ENCODE results near the gene BRSK2. TPM values are rescaled to one million over a fixed set of nuclear protein-coding genes. Genes with fewer than 3 reads are reported as not detected.

Gene BRSK2
- polyA plus RNA-seq, 1 of the 3 experiments (the other 2 are of a cell fraction), result 0.64 TPM

- CTCF ChIA-PET, result interaction anchor here (0.7 to 2.4 kb wide), 4 partner anchors 89 to 181 kb away, joined by 3 to 6 read pairs (median 4); no protein-coding TSS in a partner anchor
- H3K4me3 ChIP-seq (ENCODE audit: low read depth in 2 of 2, low read length in 1 of 2), result no peak overlapping the region
- H3K4me2 ChIP-seq, result no peak overlapping the region
- H3K27ac ChIP-seq (ENCODE audit: low read depth in 2 of 2, low read length in 1 of 2), result no peak overlapping the region
- no peaks in the 10 kb centered on the region for H3K79me2 ChIP-seq (ENCODE audit: insufficient read depth)
- no peaks in the 10 kb centered on the region for H3K9me3 ChIP-seq
- H3K9me2 ChIP-seq, result no peaks in the 10 kb centered on the region
- H4K20me1 ChIP-seq (ENCODE audit: insufficient read depth), result no peaks in the 10 kb centered on the region
- POLR2A ChIA-PET, result interaction anchor here (0.6 to 0.7 kb wide), 2 partner anchors 10 to 504 kb away, joined by 3 read pairs; no protein-coding TSS in a partner anchor
- peaks cover 21% of the 10 kb centered on the region for H3K27me3 ChIP-seq (ENCODE audit: insufficient read depth)
- H2AFZ ChIP-seq (ENCODE audit: low read depth), result no peak overlapping the region
- TF ChIP-seq MAX (IDR thresholded peaks at IDR 0.05; ENCODE audit: low read depth), result no peak
- no peak for TF ChIP-seq SIN3A (IDR thresholded peaks at IDR 0.05; ENCODE audit: borderline replicate concordance, low read depth, low read length)
- no peak for TF ChIP-seq NFIC (IDR thresholded peaks at IDR 0.05; ENCODE audit: borderline replicate concordance)
- no peak for TF ChIP-seq YY1 (IDR thresholded peaks at IDR 0.05; ENCODE audit: low read depth)
- TF ChIP-seq EZH2phosphoT487 (IDR thresholded peaks at IDR 0.05; ENCODE audit: borderline replicate concordance, low read depth), result no peak
- TF ChIP-seq SMC3 (IDR thresholded peaks at IDR 0.05; ENCODE audit: low read depth, low read length), result no peak
- no peak for TF ChIP-seq PBX3 (IDR thresholded peaks at IDR 0.05)
- TF ChIP-seq TAF1 (IDR thresholded peaks at IDR 0.05; ENCODE audit: borderline replicate concordance, low read depth, low read length), result no peak
- TF ChIP-seq REST (IDR thresholded peaks at IDR 0.05; ENCODE audit: low read depth, low read length), result no peak
- TF ChIP-seq TEAD4 (IDR thresholded peaks at IDR 0.05; ENCODE audit: borderline replicate concordance, insufficient read depth), result no peak
- no peak for TF ChIP-seq CTCF (IDR thresholded peaks at IDR 0.05)
- H3K36me3 ChIP-seq (replicated peaks in 1 of 2; ENCODE audit: control insufficient read depth in 1 of 2, insufficient read depth in 2 of 2, low read length in 1 of 2), result no peaks in the 10 kb centered on the region
- H3K4me1 ChIP-seq (ENCODE audit: control insufficient read depth in 1 of 2, insufficient read depth in 2 of 2, low read depth in 1 of 2, low read length in 1 of 2), result peaks cover 0 to 66% of the 10 kb centered on the region in 2 experiments; a peak in 1 of 4 replicates
- no peak for DNase-seq
- 79% methylated on average over 17 of the region's 19 CpGs for WGBS (ENCODE audit: low lambda C conversion rate)
- no peak overlapping the region for H3K9ac ChIP-seq
- H3F3A ChIP-seq (replicated peaks; ENCODE audit: insufficient read depth), result no peaks in the 10 kb centered on the region
These were observed 3.4 kb downstream of the BRSK2 start for GRCh38 chr11:1393038-1393710.
